HCT116 (cell line): Measurements from ENCODE around the gene PRG2. TPM values are rescaled to one million over a fixed set of nuclear protein-coding genes. Genes with fewer than 3 reads are reported as not detected.

Experiments used
- ATAC-seq: fragments of 200-7000 bp; cut with Tn5 transposase; 2 replicates; pipeline ENCODE4 v1.9.1; 2020; ENCODE audit warnings: mild to moderate bottlenecking, moderate library complexity
- BruUV-seq: library from RNA; stranded (reverse); fragments of 400-500 nt; replicated peaks from 2 replicates; lab custom pipeline; 2021; lab: Mats Ljungman, UMichigan
- CTCF ChIA-PET: fragments of 300-600 bp; sonication (Branson Sonifier 250); formaldehyde crosslinking; loops from one replicate; lab custom pipeline; 2021; ENCODE audit warnings: antibody characterized with exemption; lab: Charles Lee
- POLR2A ChIA-PET: fragments of 300-600, 350-600 bp; sonication (Branson Sonifier 250); formaldehyde crosslinking; loops from one replicate; lab custom pipeline; 2021; ENCODE audit warnings: antibody characterized with exemption; lab: Charles Lee
- RAD21 ChIA-PET, 2 experiments: fragments of 300-600 bp; sonication (Branson Sonifier 250); formaldehyde crosslinking; loops; one replicate each; lab custom pipeline; 2023; ENCODE audit warnings: low total read pairs in 2 of 2; ENCODE audit not compliant: uncharacterized antibody in 2 of 2, unreplicated experiment in 2 of 2, low non-redundant PET in 1 of 2; lab: Charles Lee
- DNase-seq: peaks from one replicate; pipeline ENCODE4 v3.0.0-alpha.2; 2010; ENCODE audit warnings: low read depth, low spot score
- H2AFZ ChIP-seq: fragments of 200-600 bp; shearing (Covaris generic), sonication (generic); 2 replicates; pipeline ENCODE4 v1.6.1; 2017; ENCODE audit warnings: low read depth, mixed run types, mixed read lengths, antibody characterized with exemption, low read length; ENCODE audit not compliant: poor library complexity, severe bottlenecking
- H3K27ac ChIP-seq: 2 replicates; pipeline ENCODE4 v1.5.1; 2012; ENCODE audit warnings: low read depth, low read length
- H3K27me3 ChIP-seq: fragments of 200-600 bp; sonication (generic); 2 replicates; pipeline ENCODE4 v1.6.1; 2016; ENCODE audit warnings: mixed run types, low read length, mixed read lengths; ENCODE audit not compliant: insufficient read depth
- H3K36me3 ChIP-seq, 2 experiments: fragments of 200-500 bp in 1 of 2; fragments of 200-600 bp in 1 of 2; sonication (Bioruptor generic) in 1 of 2; sonication (generic) in 1 of 2; 2 replicates each; pipeline versions ENCODE4 v1.5.1 to v1.6.1; 2014 to 2016; ENCODE audit warnings: low read length in 2 of 2, inconsistent platforms in 1 of 2, mixed read lengths in 1 of 2, mixed run types in 1 of 2; ENCODE audit not compliant: insufficient read depth in 2 of 2, control insufficient read depth in 1 of 2
- H3K4me1 ChIP-seq, 2 experiments: fragments of 200-600 bp in 1 of 2; sonication (generic) in 1 of 2; 2 replicates each; pipeline versions ENCODE4 v1.5.1 to v1.6.1; 2012 to 2017; ENCODE audit warnings: low read length in 2 of 2, inconsistent platforms in 1 of 2, mild to moderate bottlenecking in 1 of 2, mixed read lengths in 1 of 2, mixed run types in 1 of 2, moderate library complexity in 1 of 2; ENCODE audit not compliant: insufficient read depth in 2 of 2, control insufficient read depth in 1 of 2
- H3K4me2 ChIP-seq: fragments of 200-600 bp; sonication (generic); 2 replicates; pipeline ENCODE4 v1.6.1; 2017; ENCODE audit warnings: mixed run types, low read length, mixed read lengths
- H3K4me3 ChIP-seq, 2 experiments: fragments of 200-600 bp in 1 of 2; sonication (generic) in 1 of 2; replicated peaks in 1 of 2; 2 replicates each; pipeline ENCODE4 v1.5.1; 2011 to 2016; ENCODE audit warnings: low read length in 2 of 2, control low read depth in 1 of 2, low read depth in 1 of 2, mild to moderate bottlenecking in 1 of 2, mixed read lengths in 1 of 2, mixed run types in 1 of 2
- H3K79me2 ChIP-seq: fragments of 200-600 bp; sonication (generic); 2 replicates; pipeline ENCODE4 v1.6.1; 2017; ENCODE audit warnings: mild to moderate bottlenecking, mixed run types, low read length, moderate library complexity, mixed read lengths; ENCODE audit not compliant: insufficient read depth
- H3K9ac ChIP-seq: fragments of 200-600 bp; sonication (generic); 2 replicates; pipeline ENCODE4 v1.6.1; 2016; ENCODE audit warnings: low read length, mixed read lengths
- H3K9me2 ChIP-seq: fragments of 200-600 bp; sonication (generic), shearing (Covaris generic); 2 replicates; pipeline ENCODE4 v1.6.1; 2017; ENCODE audit warnings: mixed run types, mild to moderate bottlenecking, moderate library complexity; ENCODE audit not compliant: insufficient read depth
- H3K9me3 ChIP-seq, 2 experiments: fragments of 200-500 bp in 1 of 2; fragments of 200-600 bp in 1 of 2; sonication (Bioruptor generic) in 1 of 2; sonication (generic) in 1 of 2; 2 replicates each; pipeline ENCODE4 v1.6.1; 2014 to 2017; ENCODE audit warnings: low read length in 2 of 2, mixed read lengths in 2 of 2, inconsistent platforms in 1 of 2, low read depth in 1 of 2, mild to moderate bottlenecking in 1 of 2, mixed run types in 1 of 2, moderate library complexity in 1 of 2; ENCODE audit not compliant: control insufficient read depth in 1 of 2, insufficient read depth in 1 of 2
- H4K20me1 ChIP-seq: fragments of 200-600 bp; sonication (generic), shearing (Covaris generic); 2 replicates; pipeline ENCODE4 v1.6.1; 2017; ENCODE audit warnings: mixed run types, mild to moderate bottlenecking, moderate library complexity; ENCODE audit not compliant: insufficient read depth
- CBX3 ChIP-seq: IDR thresholded peaks from 2 replicates; pipeline ENCODE4 v1.6.1; 2012; ENCODE audit warnings: low read depth
- CEBPB ChIP-seq: IDR thresholded peaks from 2 replicates; pipeline ENCODE4 v1.6.1; 2012; ENCODE audit warnings: low read depth
- ELF1 ChIP-seq: IDR thresholded peaks from 2 replicates; pipeline ENCODE4 v1.6.1; 2012; ENCODE audit warnings: low read depth, borderline replicate concordance
- EZH2 ChIP-seq: fragments of 200-600 bp; sonication (generic); IDR thresholded peaks from 2 replicates; pipeline ENCODE4 v1.6.1; 2017; ENCODE audit warnings: antibody characterized with exemption, mixed run types
- EZH2phosphoT487 ChIP-seq: fragments of 200-600 bp; IDR thresholded peaks from 2 replicates; pipeline ENCODE4 v1.6.1; 2018; ENCODE audit warnings: antibody characterized with exemption, borderline replicate concordance
- JUND ChIP-seq: IDR thresholded peaks from 2 replicates; pipeline ENCODE4 v1.6.1; 2012
- POLR2AphosphoS5 ChIP-seq: IDR thresholded peaks from 2 replicates; pipeline ENCODE4 v1.6.1; 2011; ENCODE audit warnings: mild to moderate bottlenecking, low read depth, low read length, moderate library complexity
- RAD21 ChIP-seq: IDR thresholded peaks from 2 replicates; pipeline ENCODE4 v1.6.1; 2012; ENCODE audit warnings: low read depth, mild to moderate bottlenecking
- REST ChIP-seq: IDR thresholded peaks from 2 replicates; pipeline ENCODE4 v1.6.1; 2012; ENCODE audit warnings: low read depth
- SP1 ChIP-seq: IDR thresholded peaks from 2 replicates; pipeline ENCODE4 v1.6.1; 2012; ENCODE audit warnings: low read depth
- SRF ChIP-seq: IDR thresholded peaks from 2 replicates; pipeline ENCODE4 v1.6.1; 2012; ENCODE audit warnings: low read depth
- TCF7L2 ChIP-seq: IDR thresholded peaks from 2 replicates; pipeline ENCODE4 v1.7.0; 2011; ENCODE audit warnings: borderline replicate concordance, inconsistent platforms; ENCODE audit not compliant: insufficient read depth, insufficient read length; ENCODE audit errors: extremely low read depth
- YY1 ChIP-seq: IDR thresholded peaks from 2 replicates; pipeline ENCODE4 v1.6.1; 2011; ENCODE audit warnings: low read length, low read depth, moderate library complexity, mild to moderate bottlenecking; ENCODE audit not compliant: insufficient replicate concordance; ENCODE audit errors: extremely low read depth
- ZFX ChIP-seq: fragments of 450-650 bp; IDR thresholded peaks from 2 replicates; pipeline ENCODE4 v1.6.1; 2017
- ZNF274 ChIP-seq: fragments of 200-500 bp; sonication (Bioruptor generic); IDR thresholded peaks from 2 replicates; pipeline ENCODE4 v1.6.1; 2014; ENCODE audit warnings: mild to moderate bottlenecking, low read depth, low read length, inconsistent platforms
- intact Hi-C: fragments of 100-400 bp; cut with micrococcal nuclease; formaldehyde crosslinking; loops from 2 replicates; pipeline ENCODE4 v1.10.0; 2022
- total RNA-seq: library from RNA; stranded (reverse); gene quantifications from one replicate; pipeline ENCODE4 v1.2.1, GENCODE V29; 2021; ENCODE audit not compliant: unreplicated experiment
- TF ChIP-seq, protein P1 (sequence below): IDR thresholded peaks from 2 replicates; pipeline ENCODE4 v1.6.1; 2011; ENCODE audit warnings: mild to moderate bottlenecking, low read length, moderate library complexity; ENCODE audit not compliant: insufficient replicate concordance; ENCODE audit errors: extremely low read depth

PRG2 gene
- total RNA-seq, 1 experiment from 2014 or later = 0.81 TPM

GRCh38 chr11:57409321-57410100 is 19.1 kb upstream of the PRG2 start:
- no peak for DNase-seq
- Histone ChIP-seq H3K9me3 (no peaks in the 10 kb centered on the region), H3K27ac (no peak overlapping the region), H3K9ac (no peak overlapping the region), H3K79me2 (no peaks in the 10 kb centered on the region), H2AFZ (no peak overlapping the region), H3K27me3 (no peaks in the 10 kb centered on the region), H3K4me3 (no peak overlapping the region), H3K36me3 (no peaks in the 10 kb centered on the region; a peak in 1 of 4 replicates), H3K4me2 (no peak overlapping the region), H3K9me2 (no peaks in the 10 kb centered on the region), H4K20me1 (no peaks in the 10 kb centered on the region), H3K4me1 (peaks cover 0 to 4% of the 10 kb centered on the region in 2 experiments; a peak in 1 of 4 replicates)
- POLR2A ChIA-PET = no interaction called here
- no peak for ATAC-seq
- TF ChIP-seq POLR2AphosphoS5 (no peak), EZH2phosphoT487 (no peak), ELF1 (no peak), REST (no peak), RAD21 (no peak), SP1 (no peak), JUND (no peak), TCF7L2 (no peak), CEBPB (no peak), CBX3 (no peak), ZFX (no peak), EZH2 (no peak), ZNF274 (no peak), SRF (no peak), YY1 (no peak)
- TF ChIP-seq, protein P1, sequence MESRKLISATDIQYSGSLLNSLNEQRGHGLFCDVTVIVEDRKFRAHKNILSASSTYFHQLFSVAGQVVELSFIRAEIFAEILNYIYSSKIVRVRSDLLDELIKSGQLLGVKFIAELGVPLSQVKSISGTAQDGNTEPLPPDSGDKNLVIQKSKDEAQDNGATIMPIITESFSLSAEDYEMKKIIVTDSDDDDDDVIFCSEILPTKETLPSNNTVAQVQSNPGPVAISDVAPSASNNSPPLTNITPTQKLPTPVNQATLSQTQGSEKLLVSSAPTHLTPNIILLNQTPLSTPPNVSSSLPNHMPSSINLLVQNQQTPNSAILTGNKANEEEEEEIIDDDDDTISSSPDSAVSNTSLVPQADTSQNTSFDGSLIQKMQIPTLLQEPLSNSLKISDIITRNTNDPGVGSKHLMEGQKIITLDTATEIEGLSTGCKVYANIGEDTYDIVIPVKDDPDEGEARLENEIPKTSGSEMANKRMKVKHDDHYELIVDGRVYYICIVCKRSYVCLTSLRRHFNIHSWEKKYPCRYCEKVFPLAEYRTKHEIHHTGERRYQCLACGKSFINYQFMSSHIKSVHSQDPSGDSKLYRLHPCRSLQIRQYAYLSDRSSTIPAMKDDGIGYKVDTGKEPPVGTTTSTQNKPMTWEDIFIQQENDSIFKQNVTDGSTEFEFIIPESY = no peak
- CTCF ChIA-PET = no interaction called here
- BruUV-seq = no TSS peak
- intact Hi-C loops = no loop called here
- RAD21 ChIA-PET = no interaction called here
